OCI-LY7 (cell line): Measurements from ENCODE around the gene SIL1. TPM values are rescaled to one million over a fixed set of nuclear protein-coding genes. Genes with fewer than 3 reads are reported as not detected.

Experiments used
- BruUV-seq: library from RNA; stranded (reverse); fragments of 400-500 nt; replicated peaks from 2 replicates; lab custom pipeline; 2021; lab: Mats Ljungman, UMichigan
- CTCF ChIA-PET: fragments of 300-600 bp; sonication (Branson Sonifier 250); formaldehyde crosslinking; loops from one replicate; lab custom pipeline; 2022; ENCODE audit warnings: antibody characterized with exemption; ENCODE audit not compliant: unreplicated experiment; lab: Charles Lee
- POLR2A ChIA-PET: fragments of 300-600 bp; sonication (Branson Sonifier 250); formaldehyde crosslinking; loops from one replicate; lab custom pipeline; 2022; ENCODE audit warnings: antibody characterized with exemption; lab: Charles Lee
- DNase-seq: peaks from one replicate; pipeline ENCODE4 v3.0.0-alpha.2; 2015; ENCODE audit warnings: low spot score
- H2AFZ ChIP-seq: fragments of 200-600 bp; sonication (generic), shearing (Covaris generic); 2 replicates; pipeline ENCODE4 v1.6.1; 2014; ENCODE audit warnings: mild to moderate bottlenecking, antibody characterized with exemption, low read length, moderate library complexity
- H3K27ac ChIP-seq: fragments of 200-600 bp; sonication (generic); 2 replicates; pipeline ENCODE4 v1.5.1; 2014; ENCODE audit warnings: mixed run types, low read depth, mild to moderate bottlenecking, moderate library complexity, low read length, inconsistent platforms; ENCODE audit not compliant: poor library complexity, severe bottlenecking
- H3K36me3 ChIP-seq: fragments of 200-600 bp; sonication (generic); 2 replicates; pipeline ENCODE4 v1.6.1; 2014; ENCODE audit warnings: mild to moderate bottlenecking, antibody characterized with exemption, low read length, moderate library complexity, mixed read lengths; ENCODE audit not compliant: insufficient read depth
- H3K4me1 ChIP-seq: fragments of 200-600 bp; sonication (generic); 2 replicates; pipeline ENCODE4 v1.5.1; 2014; ENCODE audit warnings: mild to moderate bottlenecking, low read length; ENCODE audit not compliant: insufficient read depth, poor library complexity, severe bottlenecking
- H3K4me2 ChIP-seq: fragments of 200-600 bp; sonication (generic); 2 replicates; pipeline ENCODE4 v1.6.1; 2014; ENCODE audit warnings: mild to moderate bottlenecking, low read length
- H3K4me3 ChIP-seq: fragments of 200-600 bp; sonication (generic); 2 replicates; pipeline ENCODE4 v1.5.1; 2014; ENCODE audit warnings: mild to moderate bottlenecking, low read depth, low read length; ENCODE audit not compliant: poor library complexity, severe bottlenecking
- H3K79me2 ChIP-seq: fragments of 200-600 bp; sonication (generic); 2 replicates; pipeline ENCODE4 v1.6.1; 2016; ENCODE audit warnings: low read depth, mild to moderate bottlenecking, low read length, moderate library complexity, mixed read lengths; ENCODE audit not compliant: insufficient read depth
- H3K9me2 ChIP-seq: fragments of 200-600 bp; sonication (generic); 2 replicates; pipeline ENCODE4 v1.6.1; 2016; ENCODE audit warnings: mild to moderate bottlenecking, low read length, mixed read lengths; ENCODE audit not compliant: insufficient read depth
- H3K9me3 ChIP-seq: fragments of 200-600 bp; sonication (generic); 2 replicates; pipeline ENCODE4 v1.6.1; 2014; ENCODE audit warnings: mild to moderate bottlenecking, mixed run types, low read length, mixed read lengths
- H4K20me1 ChIP-seq: fragments of 200-600 bp; sonication (generic); 2 replicates; pipeline ENCODE4 v1.6.1; 2014; ENCODE audit warnings: mild to moderate bottlenecking, antibody characterized with exemption, low read length, moderate library complexity, mixed read lengths; ENCODE audit not compliant: insufficient read depth
- EZH2phosphoT487 ChIP-seq: fragments of 200-600 bp; sonication (generic); IDR thresholded peaks from 2 replicates; pipeline ENCODE4 v1.6.1; 2018; ENCODE audit warnings: low read depth, borderline replicate concordance, mild to moderate bottlenecking, mixed run types, antibody characterized with exemption, low read length, moderate library complexity, mixed read lengths
- intact Hi-C: fragments of 100-400 bp; cut with micrococcal nuclease; formaldehyde crosslinking; loops from one replicate; pipeline ENCODE4 v1.10.0; 2022; ENCODE audit not compliant: unreplicated experiment
- total RNA-seq, 2 experiments: library from RNA; depleted of rRNA in 1 of 2; stranded (reverse); fragments of >200 nt in 1 of 2; shearing (Covaris generic) in 1 of 2; gene quantifications; 2 replicates each; pipeline ENCODE4 v1.2.3, GENCODE V29; 2014 to 2022
- TF ChIP-seq, protein P1 (sequence below): fragments of 200-600 bp; sonication (generic); conservative IDR thresholded peaks from 2 replicates; pipeline ENCODE4 v1.5.1; 2014; ENCODE audit warnings: mild to moderate bottlenecking, antibody characterized with exemption, low read length, moderate library complexity, mixed read lengths

Gene SIL1
- total RNA-seq, 2 experiments from 2014 or later: 9.2 to 22.8 TPM

DNA sequence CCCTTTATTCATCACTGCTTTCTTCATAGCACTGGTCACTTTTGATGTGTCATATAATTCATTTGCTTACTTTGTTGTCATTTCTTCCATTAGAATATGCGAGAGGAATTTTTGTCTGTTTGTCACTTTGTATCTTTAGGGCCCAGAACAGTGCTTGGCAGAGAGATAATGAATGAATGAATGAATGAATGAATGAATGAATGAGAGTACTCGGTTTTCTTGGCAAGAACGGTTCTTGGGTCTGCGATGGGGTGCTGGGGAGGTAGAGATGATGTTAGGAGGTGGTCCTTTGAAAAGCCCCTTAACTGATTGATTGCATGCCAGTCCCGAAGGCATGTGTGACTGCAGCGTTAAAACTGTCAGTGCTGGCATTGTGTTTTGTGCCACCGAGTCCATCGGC, 270.6 kb downstream of the SIL1 start:
- no peaks in the 10 kb centered on the region for H3K4me1 ChIP-seq
- ChIA-PET CTCF (no interaction called here), POLR2A (no interaction called here)
- no peaks in the 10 kb centered on the region for H3K9me3 ChIP-seq
- TF ChIP-seq, protein P1, sequence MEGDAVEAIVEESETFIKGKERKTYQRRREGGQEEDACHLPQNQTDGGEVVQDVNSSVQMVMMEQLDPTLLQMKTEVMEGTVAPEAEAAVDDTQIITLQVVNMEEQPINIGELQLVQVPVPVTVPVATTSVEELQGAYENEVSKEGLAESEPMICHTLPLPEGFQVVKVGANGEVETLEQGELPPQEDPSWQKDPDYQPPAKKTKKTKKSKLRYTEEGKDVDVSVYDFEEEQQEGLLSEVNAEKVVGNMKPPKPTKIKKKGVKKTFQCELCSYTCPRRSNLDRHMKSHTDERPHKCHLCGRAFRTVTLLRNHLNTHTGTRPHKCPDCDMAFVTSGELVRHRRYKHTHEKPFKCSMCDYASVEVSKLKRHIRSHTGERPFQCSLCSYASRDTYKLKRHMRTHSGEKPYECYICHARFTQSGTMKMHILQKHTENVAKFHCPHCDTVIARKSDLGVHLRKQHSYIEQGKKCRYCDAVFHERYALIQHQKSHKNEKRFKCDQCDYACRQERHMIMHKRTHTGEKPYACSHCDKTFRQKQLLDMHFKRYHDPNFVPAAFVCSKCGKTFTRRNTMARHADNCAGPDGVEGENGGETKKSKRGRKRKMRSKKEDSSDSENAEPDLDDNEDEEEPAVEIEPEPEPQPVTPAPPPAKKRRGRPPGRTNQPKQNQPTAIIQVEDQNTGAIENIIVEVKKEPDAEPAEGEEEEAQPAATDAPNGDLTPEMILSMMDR: no peak
- no peak for TF ChIP-seq EZH2phosphoT487
- H2AFZ ChIP-seq: no peak overlapping the region
- no peaks in the 10 kb centered on the region for H3K36me3 ChIP-seq
- no peak overlapping the region for H3K4me2 ChIP-seq
- intact Hi-C loops: no loop called here
- H3K4me3 ChIP-seq: no peak overlapping the region
- no TSS peak for BruUV-seq
- no peak overlapping the region for H3K27ac ChIP-seq
- H3K9me2 ChIP-seq: no peaks in the 10 kb centered on the region
- DNase-seq: no peak
- H3K79me2 ChIP-seq: no peaks in the 10 kb centered on the region
- no peaks in the 10 kb centered on the region for H4K20me1 ChIP-seq

DNA sequence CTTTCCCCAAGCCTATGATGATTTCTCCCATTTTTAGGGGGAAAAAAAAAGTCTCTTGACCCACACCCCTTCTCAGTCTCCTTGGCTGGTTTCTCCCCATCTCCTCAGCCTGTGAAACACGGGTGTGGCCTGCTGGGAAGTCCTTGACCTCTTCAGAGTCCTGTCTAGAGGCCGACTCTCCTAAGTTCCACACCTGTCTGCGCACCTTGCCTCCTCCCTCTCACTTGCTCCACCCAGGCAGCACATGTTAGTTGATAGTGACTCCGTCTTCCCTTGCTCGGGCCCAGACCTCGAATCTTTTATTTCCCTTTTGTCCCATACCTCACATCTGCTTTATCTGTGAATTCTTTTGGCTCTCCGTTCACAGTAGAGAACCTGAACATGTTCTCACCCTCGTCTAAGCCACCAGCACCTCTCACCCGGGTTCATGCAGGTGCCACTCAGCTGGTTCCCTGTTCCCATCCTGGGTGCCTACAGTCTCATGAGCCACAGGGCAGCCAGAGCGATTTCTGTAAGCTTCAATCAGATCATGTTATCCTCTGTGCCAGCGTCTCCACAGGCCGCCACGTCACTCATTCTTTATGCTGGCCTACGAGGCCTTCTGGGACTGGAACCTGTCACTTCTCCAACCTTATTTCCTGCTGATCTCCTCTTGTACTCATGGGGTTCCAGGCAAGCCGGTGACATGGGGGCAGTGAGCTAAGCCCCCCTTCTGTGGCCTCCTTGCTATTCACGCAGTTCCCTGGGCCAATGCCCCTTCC, 271.3 kb downstream of the SIL1 start:
- ChIA-PET POLR2A (no interaction called here), CTCF (no interaction called here)
- Histone ChIP-seq H3K4me2 (no peak overlapping the region), H3K79me2 (no peaks in the 10 kb centered on the region), H3K4me3 (no peak overlapping the region), H3K4me1 (no peaks in the 10 kb centered on the region), H3K9me2 (no peaks in the 10 kb centered on the region), H3K36me3 (no peaks in the 10 kb centered on the region), H3K27ac (no peak overlapping the region), H2AFZ (no peak overlapping the region), H3K9me3 (no peaks in the 10 kb centered on the region), H4K20me1 (no peaks in the 10 kb centered on the region)
- intact Hi-C loops: no loop called here
- BruUV-seq: no TSS peak
- no peak for DNase-seq
- no peak for TF ChIP-seq EZH2phosphoT487
- TF ChIP-seq, protein P1: no peak

DNA sequence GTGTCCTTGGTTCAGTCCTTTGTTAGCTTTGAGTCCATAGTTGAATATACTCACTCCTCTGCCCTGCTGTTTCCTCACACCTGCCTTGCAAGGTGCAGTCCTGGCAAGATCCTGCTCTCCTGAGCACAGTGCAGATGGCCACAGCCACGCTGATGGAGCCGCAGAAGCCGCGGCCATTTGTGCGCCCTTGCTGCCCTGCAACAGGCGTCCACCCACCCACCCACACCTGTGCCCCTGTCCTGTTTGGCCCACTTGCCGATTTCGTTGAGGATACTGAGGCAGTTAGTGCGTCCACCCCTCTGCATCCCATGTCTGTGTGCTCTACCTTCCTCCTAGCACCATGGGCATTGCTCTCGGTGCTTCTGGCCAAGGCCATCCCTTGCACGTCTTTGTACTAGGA, 271.9 kb downstream of the SIL1 start:
- H2AFZ ChIP-seq: no peak overlapping the region
- CTCF ChIA-PET: no interaction called here
- intact Hi-C loops: no loop called here
- POLR2A ChIA-PET: no interaction called here
- H3K4me2 ChIP-seq: no peak overlapping the region
- H3K27ac ChIP-seq: no peak overlapping the region
- TF ChIP-seq EZH2phosphoT487: no peak
- TF ChIP-seq, protein P1: no peak
- H4K20me1 ChIP-seq: no peaks in the 10 kb centered on the region
- no peaks in the 10 kb centered on the region for H3K9me3 ChIP-seq
- no peaks in the 10 kb centered on the region for H3K79me2 ChIP-seq
- no peak for DNase-seq
- BruUV-seq: no TSS peak
- H3K36me3 ChIP-seq: no peaks in the 10 kb centered on the region
- H3K4me3 ChIP-seq: no peak overlapping the region
- no peaks in the 10 kb centered on the region for H3K4me1 ChIP-seq
- H3K9me2 ChIP-seq: no peaks in the 10 kb centered on the region
